Retinal pigment epithelial cell (primary cell): ENCODE measurements around the gene APCDD1L.
"Not testable (repeated sequence)": the region's sequence is repeated elsewhere in the genome, so short reads cannot be mapped to it uniquely, and the experiment has no call there.

Experiments used
- DNase-seq: peaks from one replicate; pipeline ENCODE4 v3.0.0-alpha.2; 2010; ENCODE audit warnings: low read depth
- H3K4me3 ChIP-seq: 2 replicates; pipeline ENCODE4 v1.5.1; 2011; ENCODE audit warnings: mild to moderate bottlenecking, low read length, control low read depth, moderate library complexity
- TF ChIP-seq, protein P1 (sequence below): conservative IDR thresholded peaks from 2 replicates; pipeline ENCODE4 v1.5.1; 2011; ENCODE audit warnings: low read depth, low read length, control low read depth, inconsistent platforms

The APCDD1L gene

DNA sequence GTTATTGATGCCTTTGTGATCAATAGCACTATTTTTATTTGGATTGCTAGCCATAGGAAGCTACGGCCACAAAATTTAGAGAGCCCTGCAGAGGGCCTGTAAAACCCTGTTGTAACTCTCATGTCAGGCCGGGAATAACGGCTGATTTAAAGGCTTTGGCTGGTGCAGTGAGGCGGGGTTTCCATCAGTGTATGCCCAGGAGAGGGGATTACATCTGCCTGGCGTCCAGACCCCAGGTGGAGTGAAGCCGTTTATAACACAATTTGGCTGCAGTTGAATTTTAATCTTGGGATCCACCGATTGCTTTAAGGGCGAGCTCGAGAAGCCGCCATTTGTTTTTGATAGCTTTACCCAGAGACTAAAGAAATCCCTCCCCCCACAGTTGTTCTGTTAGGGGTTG is 29.1 kb upstream of the APCDD1L start:
- DNase-seq: no peak
- H3K4me3 ChIP-seq: no peak overlapping the region
- TF ChIP-seq, protein P1, sequence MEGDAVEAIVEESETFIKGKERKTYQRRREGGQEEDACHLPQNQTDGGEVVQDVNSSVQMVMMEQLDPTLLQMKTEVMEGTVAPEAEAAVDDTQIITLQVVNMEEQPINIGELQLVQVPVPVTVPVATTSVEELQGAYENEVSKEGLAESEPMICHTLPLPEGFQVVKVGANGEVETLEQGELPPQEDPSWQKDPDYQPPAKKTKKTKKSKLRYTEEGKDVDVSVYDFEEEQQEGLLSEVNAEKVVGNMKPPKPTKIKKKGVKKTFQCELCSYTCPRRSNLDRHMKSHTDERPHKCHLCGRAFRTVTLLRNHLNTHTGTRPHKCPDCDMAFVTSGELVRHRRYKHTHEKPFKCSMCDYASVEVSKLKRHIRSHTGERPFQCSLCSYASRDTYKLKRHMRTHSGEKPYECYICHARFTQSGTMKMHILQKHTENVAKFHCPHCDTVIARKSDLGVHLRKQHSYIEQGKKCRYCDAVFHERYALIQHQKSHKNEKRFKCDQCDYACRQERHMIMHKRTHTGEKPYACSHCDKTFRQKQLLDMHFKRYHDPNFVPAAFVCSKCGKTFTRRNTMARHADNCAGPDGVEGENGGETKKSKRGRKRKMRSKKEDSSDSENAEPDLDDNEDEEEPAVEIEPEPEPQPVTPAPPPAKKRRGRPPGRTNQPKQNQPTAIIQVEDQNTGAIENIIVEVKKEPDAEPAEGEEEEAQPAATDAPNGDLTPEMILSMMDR: no peak

DNA sequence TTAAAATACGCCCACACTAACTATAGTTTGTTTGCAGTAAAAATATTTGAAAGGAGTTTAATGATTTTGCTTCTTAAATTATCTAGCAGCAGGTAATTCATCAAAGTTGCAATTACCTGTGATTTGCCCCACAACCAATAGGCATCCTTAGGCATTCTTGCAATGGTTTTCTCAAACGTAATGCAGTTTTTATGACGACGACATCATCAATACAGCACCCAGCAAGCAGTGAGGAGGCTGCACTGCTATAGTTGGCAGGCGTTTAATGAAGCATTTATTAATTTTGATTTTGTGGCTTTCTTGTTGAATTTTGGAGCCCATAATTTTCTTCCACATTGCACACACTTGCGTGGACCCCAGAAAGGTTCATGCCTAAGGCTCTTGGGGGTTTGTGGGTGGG is 28.1 kb upstream of the APCDD1L start:
- no peak for DNase-seq
- TF ChIP-seq, protein P1: no peak
- no peak overlapping the region for H3K4me3 ChIP-seq

DNA sequence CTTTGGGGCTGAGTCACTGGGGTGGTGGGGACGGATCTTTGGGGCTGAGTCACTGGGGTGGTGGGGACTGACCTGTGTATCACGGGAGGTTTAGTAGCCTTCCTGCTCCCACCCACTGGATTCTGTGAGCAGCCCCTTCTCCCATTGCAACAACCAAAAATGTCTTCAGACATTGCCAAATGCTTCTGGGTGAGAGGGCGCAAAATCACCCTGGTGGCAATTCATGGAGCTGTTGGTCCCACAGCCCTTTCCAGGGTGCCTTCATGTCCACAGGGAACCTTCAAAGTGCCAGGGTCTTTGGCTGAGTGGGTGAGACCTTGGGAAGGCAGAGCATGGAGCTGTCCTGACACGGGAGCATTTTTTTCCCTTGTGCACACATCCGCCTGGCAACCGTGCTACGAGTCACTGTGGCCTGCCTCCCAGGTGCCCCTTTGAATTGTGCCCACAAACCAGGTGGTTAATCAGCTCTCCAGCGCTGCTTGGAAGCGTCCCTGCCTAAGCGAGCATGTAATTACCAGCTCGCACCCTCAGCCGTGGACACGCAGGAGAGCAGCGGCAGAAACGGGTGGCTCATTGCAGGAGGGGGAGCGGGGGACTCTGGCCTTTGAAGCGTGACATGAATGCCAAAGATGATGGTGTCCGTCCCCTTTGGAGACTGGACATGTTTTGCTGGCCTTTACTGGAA is 27.4 kb upstream of the APCDD1L start:
- H3K4me3 ChIP-seq: no peak overlapping the region
- no peak for DNase-seq
- TF ChIP-seq, protein P1: no peak

DNA sequence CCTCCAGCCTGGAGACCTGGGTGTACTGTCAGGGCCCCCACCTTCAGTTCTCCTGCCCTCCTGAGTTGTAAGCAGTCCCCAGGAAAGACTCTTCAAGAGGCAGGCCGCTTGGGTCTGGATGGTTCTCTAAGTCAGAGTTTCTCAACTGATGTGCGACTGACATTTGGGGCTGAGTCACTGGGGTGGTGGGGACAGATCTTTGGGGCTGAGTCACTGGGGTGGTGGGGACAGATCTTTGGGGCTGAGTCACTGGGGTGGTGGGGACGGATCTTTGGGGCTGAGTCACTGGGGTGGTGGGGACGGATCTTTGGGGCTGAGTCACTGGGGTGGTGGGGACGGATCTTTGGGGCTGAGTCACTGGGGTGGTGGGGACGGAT is 26.8 kb upstream of the APCDD1L start:
- not testable (repeated sequence) for DNase-seq, H3K4me3 ChIP-seq

DNA sequence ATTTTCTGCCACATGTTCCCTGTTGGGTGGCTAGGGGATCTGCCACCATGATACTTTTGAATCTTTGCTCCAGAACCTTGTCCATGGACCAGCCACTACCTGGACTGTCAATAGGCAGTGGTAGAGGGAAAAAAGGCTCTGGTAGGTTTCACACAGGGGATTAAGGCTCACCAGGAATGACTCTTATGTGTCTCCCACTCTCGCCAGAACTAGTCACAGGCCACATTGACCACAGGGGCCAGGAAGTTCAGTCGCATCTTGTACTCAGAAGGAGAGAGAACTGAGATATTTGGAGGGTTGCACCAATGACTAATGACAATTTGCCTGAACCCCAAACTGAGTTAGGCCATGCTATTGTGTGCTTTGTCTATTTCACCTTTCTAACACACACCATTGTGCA is 23.6 kb upstream of the APCDD1L start:
- no peak for DNase-seq
- no peak overlapping the region for H3K4me3 ChIP-seq
- TF ChIP-seq, protein P1: no peak

DNA sequence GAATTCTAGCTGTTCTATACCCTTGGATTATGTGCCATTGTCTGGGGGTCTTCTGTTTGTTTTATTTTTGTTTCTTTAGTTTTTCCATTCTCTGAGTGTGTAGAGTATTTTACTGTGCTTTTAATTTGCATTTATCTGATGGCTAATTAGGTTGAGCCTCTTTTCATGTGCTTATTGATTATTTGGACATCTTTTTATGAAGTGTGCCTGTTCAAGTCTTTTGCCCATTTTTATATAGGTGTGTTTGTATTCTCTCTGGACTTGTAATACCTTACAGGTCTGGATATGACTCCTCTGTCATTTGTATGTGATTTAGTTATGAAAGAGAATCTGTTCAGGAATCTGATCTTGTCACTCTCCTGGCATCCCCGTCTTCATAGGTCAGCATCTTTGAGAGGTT is 22.6 kb upstream of the APCDD1L start:
- DNase-seq: no peak
- TF ChIP-seq, protein P1: no peak
- no peak overlapping the region for H3K4me3 ChIP-seq

DNA sequence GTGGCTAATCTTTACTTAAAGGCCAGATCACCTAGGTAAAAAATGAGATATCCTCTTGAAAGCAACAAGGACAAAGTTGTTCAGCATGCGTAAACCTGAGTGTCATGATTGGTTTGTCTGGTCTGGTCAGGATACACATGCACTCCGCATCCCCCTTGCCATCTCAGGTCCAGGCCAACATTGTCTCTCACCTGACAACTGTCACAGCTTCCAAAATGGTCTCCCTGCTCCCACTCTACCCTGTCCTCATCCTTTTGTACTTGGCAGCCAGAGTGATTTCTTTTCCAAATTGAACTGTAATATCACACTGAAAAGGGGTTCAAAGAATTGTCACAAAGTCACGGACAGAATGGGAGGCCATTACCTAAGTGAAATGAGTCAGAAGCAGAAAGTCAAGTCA is 21.1 kb upstream of the APCDD1L start:
- TF ChIP-seq, protein P1: no peak
- no peak overlapping the region for H3K4me3 ChIP-seq
- DNase-seq: no peak
